GM18867 (cell line): ENCODE measurements around the gene SBNO1.
A peak's percentile ranks its signal among the peaks of the same experiment; 100 is the strongest.
"Not testable (repeated sequence)": the region's sequence is repeated elsewhere in the genome, so short reads cannot be mapped to it uniquely, and the experiment has no call there.

Experiments used
- ATAC-seq: cut with Tn5 transposase; IDR thresholded peaks from one replicate; pipeline ENCODE4 v1.9.1; 2021; ENCODE audit warnings: mild to moderate bottlenecking, moderate library complexity; ENCODE audit not compliant: unreplicated experiment

Gene SBNO1

GRCh38 chr12:123351349-123351748, 13.3 kb downstream of the SBNO1 start:
- ATAC-seq, result no peak

- ATAC-seq, result no peak
Measured at GRCh38 chr12:123346946-123347345, 17.7 kb downstream of the SBNO1 start.

GRCh38 chr12:123344086-123344485, 20.6 kb downstream of the SBNO1 start:
- no peak for ATAC-seq

DNA sequence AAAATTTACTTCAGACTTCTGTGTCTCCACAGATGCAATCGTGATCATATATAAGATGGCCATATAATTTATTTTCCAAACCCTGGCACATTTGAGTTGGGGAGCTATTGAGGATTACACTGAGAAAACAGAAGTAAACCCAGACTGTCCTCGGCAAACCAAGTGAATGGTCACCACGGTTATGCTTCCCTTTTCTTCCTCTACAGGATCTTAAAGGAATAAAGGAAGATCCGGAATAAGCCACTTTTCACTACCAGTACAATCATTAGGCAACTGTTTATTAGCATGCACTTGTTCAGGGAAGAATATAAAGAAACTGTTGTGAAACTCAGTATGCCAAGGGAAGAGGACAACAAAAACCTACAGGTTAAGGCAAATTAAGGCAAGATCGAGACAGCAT, 27.6 kb downstream of the SBNO1 start:
- no peak for ATAC-seq

DNA sequence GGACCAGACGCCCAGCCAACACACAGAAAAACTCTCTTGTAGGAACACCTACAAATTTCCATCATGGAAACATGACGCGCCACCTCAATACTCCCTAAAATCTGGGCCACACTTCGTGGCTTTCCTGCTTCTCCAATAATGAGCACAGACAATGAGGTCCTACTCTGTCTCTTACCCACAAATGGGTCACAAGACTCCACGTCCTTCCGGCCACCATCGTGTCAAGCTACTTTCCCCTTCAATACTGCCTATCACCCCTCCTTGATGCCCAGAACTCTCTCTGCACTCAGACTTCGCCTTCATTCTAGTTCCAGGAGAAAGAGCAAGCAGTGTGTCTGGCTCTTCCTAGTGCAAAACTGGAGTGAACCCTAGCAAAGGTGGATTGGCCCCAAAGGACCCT, 28.1 kb downstream of the SBNO1 start:
- no peak for ATAC-seq

GRCh38 chr12:123335490-123335889, 29.2 kb downstream of the SBNO1 start:
- ATAC-seq, result no peak

- no peak for ATAC-seq
Measured at GRCh38 chr12:123329799-123330198, 34.8 kb downstream of the SBNO1 start.

GRCh38 chr12:123319826-123320225, 44.8 kb downstream of the SBNO1 start:
- no peak for ATAC-seq

DNA sequence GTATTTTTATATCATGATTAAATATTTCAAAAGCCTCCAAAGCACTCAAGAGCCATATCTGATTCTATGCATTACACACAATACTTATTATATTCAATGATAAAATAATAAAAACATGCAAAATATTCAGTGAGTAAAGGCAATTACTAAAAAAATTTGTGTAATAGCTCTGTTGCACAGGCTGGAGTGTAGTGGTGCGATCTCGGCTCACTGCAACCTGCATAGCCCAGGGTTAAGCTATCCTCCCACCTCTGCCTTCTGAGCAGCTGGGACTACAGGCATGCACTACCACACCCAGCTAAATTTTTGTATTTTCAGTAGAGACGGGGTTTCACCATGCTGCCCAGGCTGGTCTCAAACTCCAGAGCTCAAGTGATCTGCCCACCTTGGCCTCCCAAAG, 45.4 kb downstream of the SBNO1 start:
- ATAC-seq, result no peak

GRCh38 chr12:123313046-123313445, 51.6 kb downstream of the SBNO1 start:
- ATAC-seq, result not testable (repeated sequence)

GRCh38 chr12:123306200-123306599, 58.4 kb downstream of the SBNO1 start:
- ATAC-seq, result no peak

DNA sequence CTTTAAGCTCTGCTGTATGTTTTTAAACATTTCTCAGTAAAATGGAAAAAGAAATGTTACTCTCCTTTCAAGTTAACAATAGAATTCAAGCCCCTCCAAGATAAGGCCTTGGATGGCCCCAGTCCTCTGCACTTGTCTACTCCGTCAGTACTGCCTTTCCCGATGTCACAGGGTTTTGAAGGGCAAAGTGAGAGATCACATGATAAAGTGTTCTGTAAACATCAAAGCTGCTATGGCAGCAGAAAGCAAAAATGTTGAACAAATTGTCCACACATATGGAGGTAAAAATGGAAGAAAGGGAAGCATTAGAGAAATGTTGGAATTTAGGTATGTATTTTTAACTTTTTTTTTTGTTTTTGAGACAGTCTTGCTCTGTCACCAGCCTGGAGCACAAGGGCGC, 59.5 kb downstream of the SBNO1 start:
- ATAC-seq, result no peak

GRCh38 chr12:123293178-123293760, 71.4 kb downstream of the SBNO1 start:
- no peak for ATAC-seq

DNA sequence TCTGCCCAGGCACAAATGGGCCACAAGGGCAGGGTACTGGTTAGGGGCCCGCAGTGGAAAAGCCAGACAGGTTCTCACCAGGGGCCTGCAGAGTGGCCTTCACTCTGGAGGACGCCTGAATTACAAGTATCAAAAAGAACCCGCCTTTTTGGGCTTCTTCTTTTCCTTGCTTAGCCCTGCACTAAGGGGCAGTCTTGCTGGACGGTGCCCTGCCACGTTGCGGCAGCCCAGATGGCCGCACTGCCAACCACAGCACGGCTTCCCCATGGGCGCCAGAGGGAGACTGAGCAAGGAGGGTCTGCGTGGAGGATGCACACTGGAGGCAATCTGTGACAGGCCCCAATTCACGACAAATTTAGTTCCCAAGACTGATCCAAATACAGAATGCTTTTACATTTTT, 74.7 kb downstream of the SBNO1 start:
- ATAC-seq, result no peak

DNA sequence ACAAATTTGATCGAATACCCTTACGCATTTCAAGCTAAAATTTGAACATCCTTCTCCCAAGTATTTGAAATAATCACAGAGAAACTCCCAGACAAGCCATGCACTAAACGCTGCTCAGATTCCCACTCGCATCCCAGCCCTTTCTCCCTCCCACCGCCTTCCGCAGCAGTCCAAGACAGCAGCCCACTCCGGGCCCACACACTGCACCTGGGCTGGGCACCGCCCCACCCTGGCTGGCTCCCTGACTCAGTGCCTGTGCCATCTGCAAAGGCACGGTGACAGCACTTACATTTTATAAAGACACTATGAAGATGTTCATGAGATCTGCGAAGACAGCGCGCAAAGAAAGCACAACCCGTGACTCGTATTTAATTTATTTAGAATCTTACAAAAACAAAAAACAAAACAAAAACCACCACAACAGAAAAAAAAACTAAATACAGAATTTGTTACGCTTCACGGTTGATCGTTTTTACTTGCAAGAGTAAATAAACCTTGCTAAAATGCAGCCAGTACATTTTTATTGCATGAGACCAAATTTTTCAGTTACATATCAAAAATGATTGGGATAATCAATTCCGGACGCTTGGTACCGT, 75.8 kb downstream of the SBNO1 start:
- no peak for ATAC-seq

GRCh38 chr12:123286652-123287373, 77.8 kb downstream of the SBNO1 start:
- no peak for ATAC-seq

DNA sequence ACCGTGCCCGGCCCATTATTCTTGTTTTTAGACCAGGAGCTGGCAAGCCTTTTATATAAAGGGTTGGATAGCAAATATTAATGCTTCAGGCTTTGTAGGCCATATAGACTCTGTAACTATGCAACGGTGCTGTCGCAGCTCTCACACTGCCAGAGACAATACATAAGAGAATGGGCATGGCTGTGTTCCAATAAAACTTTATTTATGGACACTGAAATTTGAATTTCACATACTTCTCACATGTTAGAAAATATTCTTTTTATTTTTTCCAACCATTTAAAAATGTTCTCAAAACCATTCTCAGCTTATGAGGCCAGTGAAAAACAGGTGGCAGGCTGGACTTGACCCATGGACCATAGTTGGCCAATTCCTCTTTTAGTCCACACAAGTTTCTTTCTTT, 80.0 kb downstream of the SBNO1 start:
- no peak for ATAC-seq

GRCh38 chr12:123283461-123283860, 81.2 kb downstream of the SBNO1 start:
- no peak for ATAC-seq

- ATAC-seq, result no peak
Measured at GRCh38 chr12:123282111-123282510, 82.5 kb downstream of the SBNO1 start.

- no peak for ATAC-seq
Measured at GRCh38 chr12:123280971-123281370, 83.7 kb downstream of the SBNO1 start.

DNA sequence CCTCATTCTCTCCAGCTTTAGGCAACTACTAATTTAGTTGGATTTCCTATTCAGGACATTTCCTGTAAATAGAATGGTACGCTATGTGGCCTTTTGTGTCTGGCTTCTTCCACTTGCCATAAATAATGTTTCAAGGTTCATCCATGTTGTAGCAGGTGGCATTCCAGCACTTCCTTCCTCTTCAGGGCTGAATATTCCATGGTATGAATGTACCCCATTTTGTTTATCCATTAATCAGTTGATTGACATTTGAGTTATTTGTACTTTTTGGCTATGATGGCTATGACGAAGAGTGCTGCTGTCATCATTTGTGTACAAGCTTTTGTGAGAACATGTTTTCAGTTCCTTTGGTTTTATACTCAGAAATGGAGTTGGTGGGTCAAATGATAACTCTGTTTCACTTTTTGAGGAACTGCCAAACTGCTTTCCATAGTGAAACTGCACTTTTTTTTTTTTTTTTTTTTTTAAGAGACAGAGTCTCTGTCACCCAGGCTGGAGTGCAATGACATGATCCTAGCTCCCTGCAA, 86.5 kb downstream of the SBNO1 start:
- peak; percentile 79 for ATAC-seq

- ATAC-seq, result no peak
Measured at GRCh38 chr12:123273166-123273565, 91.5 kb downstream of the SBNO1 start.
